ENCODE results near the gene PTPN5.
A peak's percentile ranks its signal among the peaks of the same experiment; 100 is the strongest.

Gene PTPN5

GRCh38 chr11:18780896-18781295 lies 10.7 kb downstream of the PTPN5 start:
- TF ChIP-seq CTCF (IDR thresholded peaks at IDR 0.05; ENCODE audit: insufficient read depth, low read depth, low read length, missing control alignments), result no peak
- DNase-seq (ENCODE audit: low read depth), result no peak
- no peak overlapping the region for H3K4me3 ChIP-seq (ENCODE audit: low read length)

GRCh38 chr11:18780329-18780728 lies 11.3 kb downstream of the PTPN5 start:
- DNase-seq (ENCODE audit: low read depth), result no peak
- no peak for TF ChIP-seq CTCF (IDR thresholded peaks at IDR 0.05; ENCODE audit: insufficient read depth, low read depth, low read length, missing control alignments)
- H3K4me3 ChIP-seq (ENCODE audit: low read length), result no peak overlapping the region

- DNase-seq (ENCODE audit: low read depth), result no peak
- TF ChIP-seq CTCF (IDR thresholded peaks at IDR 0.05; ENCODE audit: insufficient read depth, low read depth, low read length, missing control alignments), result no peak
Measured at GRCh38 chr11:18778468-18778867, 13.1 kb downstream of the PTPN5 start.

GRCh38 chr11:18776324-18776723 lies 15.3 kb downstream of the PTPN5 start:
- DNase-seq (ENCODE audit: low read depth), result no peak
- no peak overlapping the region for H3K4me3 ChIP-seq (ENCODE audit: low read length)
- TF ChIP-seq CTCF (IDR thresholded peaks at IDR 0.05; ENCODE audit: insufficient read depth, low read depth, low read length, missing control alignments), result no peak

More at GRCh38 chr11:18778468-18778867, 13.1 kb downstream of the PTPN5 start:
- no peak overlapping the region for H3K4me3 ChIP-seq (ENCODE audit: low read length)

GRCh38 chr11:18775492-18776292 lies 15.9 kb downstream of the PTPN5 start:
- H3K4me3 ChIP-seq (ENCODE audit: low read length), result no peak overlapping the region
- peak; percentile 75 for DNase-seq (ENCODE audit: low read depth)
- peak; percentile 82 for TF ChIP-seq CTCF (IDR thresholded peaks at IDR 0.05; ENCODE audit: insufficient read depth, low read depth, low read length, missing control alignments)

GRCh38 chr11:18774801-18775200 lies 16.8 kb downstream of the PTPN5 start:
- DNase-seq (ENCODE audit: low read depth), result no peak
- no peak for TF ChIP-seq CTCF (IDR thresholded peaks at IDR 0.05; ENCODE audit: insufficient read depth, low read depth, low read length, missing control alignments)
- no peak overlapping the region for H3K4me3 ChIP-seq (ENCODE audit: low read length)

- DNase-seq (ENCODE audit: low read depth), result no peak
- no peak overlapping the region for H3K4me3 ChIP-seq (ENCODE audit: low read length)
- no peak for TF ChIP-seq CTCF (IDR thresholded peaks at IDR 0.05; ENCODE audit: insufficient read depth, low read depth, low read length, missing control alignments)
Measured at GRCh38 chr11:18773681-18774080, 17.9 kb downstream of the PTPN5 start.

Measured in epithelial cell of esophagus (primary cell).